K562 (cell line): ENCODE data around the gene CD82. TPM values are rescaled to one million over a fixed set of nuclear protein-coding genes. Genes with fewer than 3 reads are reported as not detected.

Experiments used
- ATAC-seq: fragments of 200-7000 bp; cut with Tn5 transposase; 3 replicates; pipeline ENCODE4 v1.9.1; 2020; ENCODE audit warnings: moderate library complexity
- BruUV-seq: library from RNA; stranded (reverse); fragments of 400-500 nt; replicated peaks from 2 replicates; lab custom pipeline; 2021; lab: Mats Ljungman, UMichigan
- CTCF ChIA-PET: fragments of 300-600 bp; formaldehyde crosslinking; extraction: SDS; loops from one replicate; lab custom pipeline; 2021; ENCODE audit warnings: low intra/inter-chr PET ratio; lab: Yijun Ruan, JAX
- POLR2A ChIA-PET: fragments of 300-600, 350-650 bp; sonication (Branson Sonifier 250); formaldehyde crosslinking; extraction: SDS; loops from one replicate; lab custom pipeline; 2021; ENCODE audit warnings: antibody characterized with exemption, inconsistent platforms; lab: Yijun Ruan, JAX
- DNase-seq, 4 experiments: peaks; one replicate each; pipeline versions ENCODE4 v3.0.0 to v3.0.0-alpha.2; 2011 to 2018; ENCODE audit warnings: low spot score in 3 of 4, mixed read lengths in 3 of 4; ENCODE audit errors: extremely low read depth in 1 of 4
- FAIRE-seq: peaks from 2 replicates; lab custom pipeline; 2011; peaks lifted over from hg19 to GRCh38; lab: Jason Lieb, UNC
- H2AFZ ChIP-seq: 2 replicates; pipeline ENCODE4 v1.6.0; 2011; ENCODE audit warnings: low read depth, low read length, control low read depth, inconsistent platforms
- H3K27ac ChIP-seq: fragments of 200-600 bp; 3 replicates; pipeline ENCODE4 v1.8.0; 2011; ENCODE audit warnings: low read depth, mild to moderate bottlenecking, control low read depth, inconsistent platforms, low read length, moderate library complexity, mixed read lengths; ENCODE audit errors: extremely low read depth
- H3K27me3 ChIP-seq, 2 experiments: fragments of 300-600 bp in 1 of 2; 2 replicates in 1 of 2; 3 replicates in 1 of 2; pipeline versions ENCODE4 v1.6.0 to v1.8.0; 2011; ENCODE audit warnings: inconsistent platforms in 2 of 2, low read length in 2 of 2, mild to moderate bottlenecking in 1 of 2, mixed read lengths in 1 of 2, moderate library complexity in 1 of 2; ENCODE audit not compliant: control insufficient read depth in 2 of 2, insufficient read depth in 2 of 2
- H3K36me3 ChIP-seq: fragments of 300-600 bp; 3 replicates; pipeline ENCODE4 v1.8.0; 2011; ENCODE audit warnings: mild to moderate bottlenecking, low read length, inconsistent platforms; ENCODE audit not compliant: control insufficient read depth, insufficient read depth
- H3K4me1 ChIP-seq, 2 experiments: fragments of 200-600 bp in 1 of 2; replicated peaks in 1 of 2; 2 replicates in 1 of 2; 3 replicates in 1 of 2; pipeline versions ENCODE4 v1.5.1 to v1.8.0; 2011; ENCODE audit warnings: inconsistent platforms in 2 of 2, low read length in 2 of 2, mild to moderate bottlenecking in 1 of 2, mixed read lengths in 1 of 2, moderate library complexity in 1 of 2; ENCODE audit not compliant: control insufficient read depth in 2 of 2, insufficient read depth in 2 of 2
- H3K4me2 ChIP-seq: 2 replicates; pipeline ENCODE4 v1.6.1; 2011; ENCODE audit warnings: low read length, control low read depth, inconsistent platforms, mixed read lengths; ENCODE audit not compliant: insufficient read depth
- H3K4me3 ChIP-seq: fragments of 200-600 bp; sonication (generic), shearing (Covaris generic); 2 replicates; pipeline ENCODE4 v1.5.1; 2016; ENCODE audit warnings: control low read depth, inconsistent platforms
- H3K79me2 ChIP-seq: fragments of 200-600 bp; 3 replicates; pipeline ENCODE4 v1.8.0; 2011; ENCODE audit warnings: low read length, inconsistent platforms; ENCODE audit not compliant: control insufficient read depth, insufficient read depth
- H3K9ac ChIP-seq, 2 experiments: 2 replicates each; pipeline versions ENCODE4 v1.6.0 to v1.6.1; 2011; ENCODE audit warnings: low read depth in 2 of 2, low read length in 2 of 2, control low read depth in 1 of 2, inconsistent platforms in 1 of 2, mild to moderate bottlenecking in 1 of 2, mixed read lengths in 1 of 2; ENCODE audit not compliant: insufficient read depth in 1 of 2
- H3K9me1 ChIP-seq: one replicate; pipeline ENCODE4 v1.6.0; 2011; ENCODE audit warnings: inconsistent platforms, mild to moderate bottlenecking, low read length, moderate library complexity; ENCODE audit not compliant: control insufficient read depth, insufficient read depth
- H3K9me3 ChIP-seq: replicated peaks from 2 replicates; pipeline ENCODE4 v1.5.1; 2011; ENCODE audit warnings: low read depth, low read length, inconsistent platforms; ENCODE audit not compliant: control insufficient read depth, insufficient read depth
- H4K20me1 ChIP-seq: replicated peaks from 2 replicates; pipeline ENCODE4 v1.6.1; 2011; ENCODE audit warnings: low read length, inconsistent platforms, mixed read lengths; ENCODE audit not compliant: control insufficient read depth, insufficient read depth
- WGBS: fragments of 100-300 bp; shearing (Covaris generic); methylation state at CpG from one replicate; pipeline ENCODE4 v1.1.6; 2016; ENCODE audit warnings: low coverage, mixed read lengths; ENCODE audit not compliant: insufficient coverage; ENCODE audit errors: missing lambda C conversion rate; 5-methylcytosine and 5-hydroxymethylcytosine counted together
- in situ Hi-C: fragments of 300-500 bp; cut with MboI; formaldehyde crosslinking; loops from 4 replicates; pipeline ENCODE4 v1.15.0; 2018; ENCODE audit warnings: inconsistent platforms, mixed read lengths
- intact Hi-C: fragments of 100-400 bp; cut with micrococcal nuclease; formaldehyde crosslinking; loops from 2 replicates; pipeline ENCODE4 v1.14.2; 2022
- polyA plus RNA-seq, 8 experiments: library from polyadenylated mRNA; depleted of rRNA in 4 of 8; stranded (reverse) in 5 of 8; unstranded in 3 of 8; fragments of >200 nt; fragmentation: Nextera tagmentation in 2 of 8; fragmentation: Illumina TruSeq in 1 of 8; extraction: Ambion mirVana in 2 of 8; extraction: Trizol in 1 of 8; gene quantifications; 2 replicates each; pipeline versions ENCODE4 v1.2.1 to v1.2.3, GENCODE V29; 2011 to 2014; ENCODE audit warnings: inconsistent platforms in 1 of 8, missing spikeins in 1 of 8
- total RNA-seq, 7 experiments: library from RNA; depleted of rRNA in 6 of 7; stranded (reverse); fragments of >200 nt in 6 of 7; fragmentation: Illumina TruSeq in 2 of 7; extraction: Trizol in 2 of 7; gene quantifications; 2 replicates each; pipeline versions ENCODE4 v1.2.1 to v1.2.3, GENCODE V29; 2011 to 2021; ENCODE audit warnings: low replicate concordance in 1 of 7
- TF ChIP-seq, protein P1 (sequence below): sonication (generic); formaldehyde crosslinking; IDR thresholded peaks from 2 replicates; pipeline ENCODE4 v1.8.0; 2022; ENCODE audit warnings: mild to moderate bottlenecking, missing genetic modification reagents

The CD82 gene
- total and polyA plus RNA-seq, 9 of the 15 experiments (the other 6 are each of a cell fraction or from before 2014, with no cell fraction given): 0.27 to 9.4 (median 3.0) TPM

DNA sequence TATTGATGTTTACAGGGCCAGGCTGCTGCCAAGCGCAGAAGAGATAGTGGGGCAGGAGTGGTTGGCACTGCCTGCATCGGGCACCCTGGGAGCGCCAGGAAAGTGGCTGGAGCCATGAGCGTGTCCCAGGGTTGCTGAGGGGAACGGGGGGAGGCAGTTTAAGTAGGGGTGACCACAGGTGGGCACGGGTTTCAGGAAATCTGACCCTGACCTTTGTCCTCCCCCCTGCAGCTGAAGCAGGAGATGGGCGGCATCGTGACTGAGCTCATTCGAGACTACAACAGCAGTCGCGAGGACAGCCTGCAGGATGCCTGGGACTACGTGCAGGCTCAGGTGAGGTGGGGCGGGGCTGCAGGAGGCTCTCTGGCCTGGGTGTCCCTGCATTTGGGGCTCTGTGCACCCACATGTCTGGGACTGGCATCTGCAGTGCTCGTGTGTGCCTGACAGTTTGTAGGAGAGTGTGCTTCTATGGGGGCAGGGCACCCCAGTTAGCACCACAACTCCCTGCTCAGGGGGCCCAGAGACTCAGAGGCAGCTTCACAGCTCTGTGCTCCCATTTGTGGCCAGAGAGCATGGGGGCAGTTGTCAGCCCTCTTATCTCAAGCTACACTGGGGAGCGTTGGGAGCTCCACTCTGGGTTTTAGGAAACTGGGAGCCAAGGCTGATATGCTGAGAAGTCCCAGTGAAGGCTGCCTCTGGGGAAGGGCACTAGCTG lies 49.7 kb downstream of the CD82 start:
- in situ Hi-C loops (loop anchor here (5.0 kb wide), 1 partner anchor 328 kb away; no protein-coding TSS in a partner anchor), intact Hi-C loops (loop anchor here (10.0 kb wide), 1 partner anchor 480 kb away; no protein-coding TSS in a partner anchor)
- no peaks in the 10 kb centered on the region; the same call in 1 of the 2 replicates for H4K20me1 ChIP-seq
- H3K9me1 ChIP-seq: peaks cover 4% of the 10 kb centered on the region
- H3K9ac ChIP-seq: peak overlapping the region in 1 of 2 experiments; percentile 14; a peak in 1 of 4 replicates
- ATAC-seq: no peak
- H3K79me2 ChIP-seq: no peaks in the 10 kb centered on the region
- H3K27me3 ChIP-seq: no peaks in the 10 kb centered on the region
- TF ChIP-seq, protein P1, sequence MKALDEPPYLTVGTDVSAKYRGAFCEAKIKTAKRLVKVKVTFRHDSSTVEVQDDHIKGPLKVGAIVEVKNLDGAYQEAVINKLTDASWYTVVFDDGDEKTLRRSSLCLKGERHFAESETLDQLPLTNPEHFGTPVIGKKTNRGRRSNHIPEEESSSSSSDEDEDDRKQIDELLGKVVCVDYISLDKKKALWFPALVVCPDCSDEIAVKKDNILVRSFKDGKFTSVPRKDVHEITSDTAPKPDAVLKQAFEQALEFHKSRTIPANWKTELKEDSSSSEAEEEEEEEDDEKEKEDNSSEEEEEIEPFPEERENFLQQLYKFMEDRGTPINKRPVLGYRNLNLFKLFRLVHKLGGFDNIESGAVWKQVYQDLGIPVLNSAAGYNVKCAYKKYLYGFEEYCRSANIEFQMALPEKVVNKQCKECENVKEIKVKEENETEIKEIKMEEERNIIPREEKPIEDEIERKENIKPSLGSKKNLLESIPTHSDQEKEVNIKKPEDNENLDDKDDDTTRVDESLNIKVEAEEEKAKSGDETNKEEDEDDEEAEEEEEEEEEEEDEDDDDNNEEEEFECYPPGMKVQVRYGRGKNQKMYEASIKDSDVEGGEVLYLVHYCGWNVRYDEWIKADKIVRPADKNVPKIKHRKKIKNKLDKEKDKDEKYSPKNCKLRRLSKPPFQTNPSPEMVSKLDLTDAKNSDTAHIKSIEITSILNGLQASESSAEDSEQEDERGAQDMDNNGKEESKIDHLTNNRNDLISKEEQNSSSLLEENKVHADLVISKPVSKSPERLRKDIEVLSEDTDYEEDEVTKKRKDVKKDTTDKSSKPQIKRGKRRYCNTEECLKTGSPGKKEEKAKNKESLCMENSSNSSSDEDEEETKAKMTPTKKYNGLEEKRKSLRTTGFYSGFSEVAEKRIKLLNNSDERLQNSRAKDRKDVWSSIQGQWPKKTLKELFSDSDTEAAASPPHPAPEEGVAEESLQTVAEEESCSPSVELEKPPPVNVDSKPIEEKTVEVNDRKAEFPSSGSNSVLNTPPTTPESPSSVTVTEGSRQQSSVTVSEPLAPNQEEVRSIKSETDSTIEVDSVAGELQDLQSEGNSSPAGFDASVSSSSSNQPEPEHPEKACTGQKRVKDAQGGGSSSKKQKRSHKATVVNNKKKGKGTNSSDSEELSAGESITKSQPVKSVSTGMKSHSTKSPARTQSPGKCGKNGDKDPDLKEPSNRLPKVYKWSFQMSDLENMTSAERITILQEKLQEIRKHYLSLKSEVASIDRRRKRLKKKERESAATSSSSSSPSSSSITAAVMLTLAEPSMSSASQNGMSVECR: no peak
- no peak overlapping the region for H3K4me3 ChIP-seq
- DNase-seq: no peak
- H3K9me3 ChIP-seq: no peaks in the 10 kb centered on the region
- POLR2A ChIA-PET: interaction anchor here (0.6 kb wide), 1 partner anchor 8 kb away, joined by 3 read pairs; no protein-coding TSS in a partner anchor
- H3K27ac ChIP-seq: no peak overlapping the region
- whole genome bisulfite sequencing: 28% methylated on average over 14 of the region's 15 CpGs
- no peak overlapping the region for H2AFZ ChIP-seq
- H3K4me2 ChIP-seq: no peak overlapping the region
- CTCF ChIA-PET: interaction anchor here (0.5 to 5.4 kb wide), 5 partner anchors 57 to 482 kb away, joined by 3 to 81 read pairs (median 7); no protein-coding TSS in a partner anchor
- H3K4me1 ChIP-seq: peaks cover 16 to 35% of the 10 kb centered on the region in 2 experiments; a peak in 4 of 5 replicates
- no TSS peak for BruUV-seq
- no peaks in the 10 kb centered on the region for H3K36me3 ChIP-seq
- no peak for FAIRE-seq
